Measurements from ENCODE around the gene ARHGAP40.
A peak's percentile ranks its signal among the peaks of the same experiment; 100 is the strongest.

ARHGAP40 gene

GRCh38 chr20:38601216-38602184 lies at the start of gene ARHGAP40:
Gene ARHGAP40, plus strand, starts transcription at chr20:38601809.
- Histone ChIP-seq H3F3A (ENCODE audit: insufficient read depth, low read length) (no peaks in the 10 kb centered on the region), H3K4me1 (ENCODE audit: insufficient read depth, low read length, severe bottlenecking) (no peaks in the 10 kb centered on the region), H3K27ac (ENCODE audit: low read depth, low read length, poor library complexity, severe bottlenecking) (no peak within 1 kb of the TSS), H3K79me2 (ENCODE audit: insufficient read depth, low read length) (no peaks in the 10 kb centered on the region), H3K4me2 (ENCODE audit: low read length) (peak within 1 kb of the TSS; percentile 26; the same call in 1 of the 2 replicates), H3K36me3 (ENCODE audit: insufficient read depth, low read length) (no peaks in the 10 kb centered on the region), H2AFZ (ENCODE audit: low read length) (no peak within 1 kb of the TSS), H3K9ac (ENCODE audit: low read length) (no peak within 1 kb of the TSS), H4K20me1 (ENCODE audit: insufficient read depth, low read length) (no peaks in the 10 kb centered on the region), H3K27me3 (ENCODE audit: insufficient read depth, low read length) (peaks cover 7% of the 10 kb centered on the region; the same call in 1 of the 2 replicates), H3K4me3 (ENCODE audit: low read depth, low read length, poor library complexity, severe bottlenecking) (no peak within 1 kb of the TSS), H3K9me3 (ENCODE audit: low read length) (no peaks in the 10 kb centered on the region), H3K9me2 (ENCODE audit: low read depth, low read length) (no peaks in the 10 kb centered on the region)
- no peak for TF ChIP-seq EZH2 (IDR thresholded peaks at IDR 0.05; ENCODE audit: borderline replicate concordance, low read length)
- no peak for TF ChIP-seq CTCF (IDR thresholded peaks at IDR 0.05; ENCODE audit: low read length)

GRCh38 chr20:38554986-38555385 lies 46.6 kb upstream of the ARHGAP40 start:
- Histone ChIP-seq H3K27me3 (ENCODE audit: insufficient read depth, low read length) (no peaks in the 10 kb centered on the region), H3F3A (ENCODE audit: insufficient read depth, low read length) (no peaks in the 10 kb centered on the region), H3K9me2 (ENCODE audit: low read depth, low read length) (no peaks in the 10 kb centered on the region), H3K79me2 (ENCODE audit: insufficient read depth, low read length) (no peaks in the 10 kb centered on the region), H3K4me2 (ENCODE audit: low read length) (no peak overlapping the region), H2AFZ (ENCODE audit: low read length) (no peak overlapping the region), H3K9ac (ENCODE audit: low read length) (no peak overlapping the region), H3K4me1 (ENCODE audit: insufficient read depth, low read length, severe bottlenecking) (no peaks in the 10 kb centered on the region), H3K36me3 (ENCODE audit: insufficient read depth, low read length) (peaks cover 88% of the 10 kb centered on the region), H3K4me3 (ENCODE audit: low read depth, low read length, poor library complexity, severe bottlenecking) (no peak overlapping the region), H3K27ac (ENCODE audit: low read depth, low read length, poor library complexity, severe bottlenecking) (no peak overlapping the region), H4K20me1 (ENCODE audit: insufficient read depth, low read length) (no peaks in the 10 kb centered on the region), H3K9me3 (ENCODE audit: low read length) (no peaks in the 10 kb centered on the region)
- TF ChIP-seq CTCF (IDR thresholded peaks at IDR 0.05; ENCODE audit: low read length) (no peak), EZH2 (IDR thresholded peaks at IDR 0.05; ENCODE audit: borderline replicate concordance, low read length) (no peak)

GRCh38 chr20:38555395-38555794 lies 46.2 kb upstream of the ARHGAP40 start:
- Histone ChIP-seq H3K4me1 (ENCODE audit: insufficient read depth, low read length, severe bottlenecking) (no peaks in the 10 kb centered on the region), H3K9me3 (ENCODE audit: low read length) (no peaks in the 10 kb centered on the region), H4K20me1 (ENCODE audit: insufficient read depth, low read length) (no peaks in the 10 kb centered on the region), H3F3A (ENCODE audit: insufficient read depth, low read length) (no peaks in the 10 kb centered on the region), H3K9ac (ENCODE audit: low read length) (no peak overlapping the region), H3K79me2 (ENCODE audit: insufficient read depth, low read length) (no peaks in the 10 kb centered on the region), H3K27ac (ENCODE audit: low read depth, low read length, poor library complexity, severe bottlenecking) (no peak overlapping the region), H3K9me2 (ENCODE audit: low read depth, low read length) (no peaks in the 10 kb centered on the region), H3K4me2 (ENCODE audit: low read length) (no peak overlapping the region), H3K27me3 (ENCODE audit: insufficient read depth, low read length) (no peaks in the 10 kb centered on the region), H3K4me3 (ENCODE audit: low read depth, low read length, poor library complexity, severe bottlenecking) (no peak overlapping the region), H3K36me3 (ENCODE audit: insufficient read depth, low read length) (peaks cover 91% of the 10 kb centered on the region), H2AFZ (ENCODE audit: low read length) (no peak overlapping the region)
- no peak for TF ChIP-seq EZH2 (IDR thresholded peaks at IDR 0.05; ENCODE audit: borderline replicate concordance, low read length)
- TF ChIP-seq CTCF (IDR thresholded peaks at IDR 0.05; ENCODE audit: low read length): no peak

Data from OCI-LY1 (cell line).